ENCODE data around the gene C1QTNF6. TPM values are rescaled to one million over a fixed set of nuclear protein-coding genes. Genes with fewer than 3 reads are reported as not detected.
A peak's percentile ranks its signal among the peaks of the same experiment; 100 is the strongest.

The C1QTNF6 gene
- total and polyA plus RNA-seq, 10 of the 15 experiments (the other 5 are each of a cell fraction or from before 2014, with no cell fraction given) = 0.16 to 4.1 (median 1.3) TPM

- ATAC-seq = peak; percentile 24
- peak overlapping the region; percentile 82 for H3K4me2 ChIP-seq (ENCODE audit: control insufficient read depth, insufficient read depth)
- BruUV-seq (replicated peaks) = TSS peak; percentile 57
- peak overlapping the region; percentile 88 for H3K9ac ChIP-seq (ENCODE audit: control insufficient read depth, insufficient read depth, low read length)
- H3K79me2 ChIP-seq (ENCODE audit: control insufficient read depth, insufficient read depth, low read length) = peaks cover 59% of the 10 kb centered on the region
- H3K36me3 ChIP-seq (ENCODE audit: control insufficient read depth in 2 of 2, insufficient read depth in 2 of 2, low read length in 1 of 2) = peaks cover 0 to 3% of the 10 kb centered on the region in 2 experiments
- CTCF ChIA-PET = interaction anchor here (0.6 to 7.1 kb wide), 22 partner anchors 8 to 293 kb away, joined by 3 to 116 read pairs (median 6); partner anchors contain the start of gene RAC2
- FAIRE-seq = peak; percentile 27
- in situ Hi-C loops (cut with MboI) (no loop called here), intact Hi-C loops (cut with micrococcal nuclease; ENCODE audit: unreplicated experiment) (loop anchor here (5.0 to 10.0 kb wide), 2 partner anchors 46 to 72 kb away; no protein-coding TSS in a partner anchor)
- no peak for DNase-seq (ENCODE audit: low read depth, low spot score)
- no peak for TF ChIP-seq ZNF24 (IDR thresholded peaks at IDR 0.05)
- TF ChIP-seq NR2F1 (conservative IDR thresholded peaks at IDR 0.05) = peak; percentile 45; the same call in 1 of the 2 replicates
- 0 out of 2 replicates have a peak, but pooled peaks have one; percentile 27 for TF ChIP-seq SIN3A (IDR thresholded peaks at IDR 0.05; ENCODE audit: low read depth, low read length)
- TF ChIP-seq NR2C1 (IDR thresholded peaks at IDR 0.05) = peak; percentile 53; the same call in 1 of the 2 replicates
- peaks cover 31% of the 10 kb centered on the region for H3K4me1 ChIP-seq (ENCODE audit: control insufficient read depth, insufficient read depth, low read length)
- H4K20me1 ChIP-seq (ENCODE audit: control insufficient read depth, insufficient read depth) = peaks cover 2% of the 10 kb centered on the region; the same call in 1 of the 2 replicates
- H3K4me3 ChIP-seq = peak overlapping the region; percentile 99
- 2% methylated on average over 17 of the region's 17 CpGs for WGBS (ENCODE audit: insufficient coverage, insufficient replicate concordance, low lambda C conversion rate, missing lambda C conversion rate)
- peaks cover 2% of the 10 kb centered on the region; the same call in 2 of the 3 replicates for H3K9me3 ChIP-seq (replicated peaks; ENCODE audit: control insufficient read depth, insufficient read depth, low read length)
- H2AFZ ChIP-seq (ENCODE audit: control insufficient read depth, low read depth, low read length) = no peak overlapping the region
- SMC1A ChIA-PET (ENCODE audit: uncharacterized antibody, unreplicated experiment) = interaction anchor here (0.7 to 12.5 kb wide), 16 partner anchors 9 to 112 kb away, joined by 3 to 203 read pairs (median 8); partner anchors contain the start of gene RAC2
- peak overlapping the region; percentile 94 for H3K27ac ChIP-seq (ENCODE audit: control insufficient read depth, insufficient read depth)
- POLR2A ChIA-PET = interaction anchor here (0.6 to 7.0 kb wide), 16 partner anchors 9 to 111 kb away, joined by 3 to 128 read pairs (median 6); partner anchors contain the start of gene RAC2
- RAD21 ChIA-PET (ENCODE audit: unreplicated experiment) = interaction anchor here (0.6 to 7.9 kb wide), 26 partner anchors 9 to 111 kb away, joined by 3 to 158 read pairs (median 6); partner anchors contain the start of gene RAC2
- no peaks in the 10 kb centered on the region for H3K27me3 ChIP-seq (replicated peaks in 1 of 2; ENCODE audit: control insufficient read depth in 2 of 2, insufficient read depth in 2 of 2, low read length in 1 of 2)
Observed at GRCh38 chr22:37148742-37149665, 39.0 kb downstream of the C1QTNF6 start.

Data from GM12878 (cell line).